OCI-LY7 (cell line): ENCODE measurements around the gene RSU1.

ENCODE experiments used
- EZH2phosphoT487 ChIP-seq: fragments of 200-600 bp; sonication (generic); IDR thresholded peaks from 2 replicates; pipeline ENCODE4 v1.6.1; 2018; ENCODE audit warnings: low read depth, borderline replicate concordance, mild to moderate bottlenecking, mixed run types, antibody characterized with exemption, low read length, moderate library complexity, mixed read lengths
- TF ChIP-seq, protein P1 (sequence below): fragments of 200-600 bp; sonication (generic); conservative IDR thresholded peaks from 2 replicates; pipeline ENCODE4 v1.5.1; 2014; ENCODE audit warnings: mild to moderate bottlenecking, antibody characterized with exemption, low read length, moderate library complexity, mixed read lengths

DNA sequence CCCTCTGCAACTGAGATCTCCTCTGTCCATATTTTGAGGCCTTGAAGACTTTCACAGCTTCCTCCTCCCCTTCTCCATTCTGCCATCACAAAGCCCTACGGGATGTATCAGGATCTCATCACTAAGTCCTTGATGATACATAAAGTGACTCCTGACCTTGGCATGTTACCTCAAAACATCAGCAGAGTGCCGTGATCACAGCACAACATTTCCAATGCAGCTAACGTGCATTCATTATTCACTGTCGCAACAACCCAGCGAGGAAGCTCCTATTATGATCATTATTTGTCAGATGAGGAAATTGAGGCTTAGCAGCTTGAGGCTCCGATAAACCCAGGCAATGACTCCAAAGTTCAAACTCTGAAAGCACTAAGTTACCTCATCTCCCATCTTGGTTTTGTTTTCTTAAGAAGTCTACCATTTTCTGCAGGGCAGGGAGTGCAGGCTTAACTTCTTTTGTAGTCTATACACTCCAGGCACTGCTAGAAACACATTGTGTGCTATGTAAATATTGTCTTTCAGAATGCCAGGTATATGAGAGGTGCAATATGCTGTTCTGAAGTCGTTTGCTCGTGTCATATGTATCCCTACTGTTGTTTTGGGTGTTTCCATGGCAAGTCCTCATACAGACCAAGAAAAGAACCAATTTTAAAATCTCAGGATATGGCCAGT is 215.0 kb downstream of the RSU1 start:
- TF ChIP-seq, protein P1, sequence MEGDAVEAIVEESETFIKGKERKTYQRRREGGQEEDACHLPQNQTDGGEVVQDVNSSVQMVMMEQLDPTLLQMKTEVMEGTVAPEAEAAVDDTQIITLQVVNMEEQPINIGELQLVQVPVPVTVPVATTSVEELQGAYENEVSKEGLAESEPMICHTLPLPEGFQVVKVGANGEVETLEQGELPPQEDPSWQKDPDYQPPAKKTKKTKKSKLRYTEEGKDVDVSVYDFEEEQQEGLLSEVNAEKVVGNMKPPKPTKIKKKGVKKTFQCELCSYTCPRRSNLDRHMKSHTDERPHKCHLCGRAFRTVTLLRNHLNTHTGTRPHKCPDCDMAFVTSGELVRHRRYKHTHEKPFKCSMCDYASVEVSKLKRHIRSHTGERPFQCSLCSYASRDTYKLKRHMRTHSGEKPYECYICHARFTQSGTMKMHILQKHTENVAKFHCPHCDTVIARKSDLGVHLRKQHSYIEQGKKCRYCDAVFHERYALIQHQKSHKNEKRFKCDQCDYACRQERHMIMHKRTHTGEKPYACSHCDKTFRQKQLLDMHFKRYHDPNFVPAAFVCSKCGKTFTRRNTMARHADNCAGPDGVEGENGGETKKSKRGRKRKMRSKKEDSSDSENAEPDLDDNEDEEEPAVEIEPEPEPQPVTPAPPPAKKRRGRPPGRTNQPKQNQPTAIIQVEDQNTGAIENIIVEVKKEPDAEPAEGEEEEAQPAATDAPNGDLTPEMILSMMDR = no peak
- TF ChIP-seq EZH2phosphoT487 = no peak
